ENCODE measurements around the gene RAB44.
"Not testable (repeated sequence)": the region's sequence is repeated elsewhere in the genome, so short reads cannot be mapped to it uniquely, and the experiment has no call there.

RAB44 gene

DNA sequence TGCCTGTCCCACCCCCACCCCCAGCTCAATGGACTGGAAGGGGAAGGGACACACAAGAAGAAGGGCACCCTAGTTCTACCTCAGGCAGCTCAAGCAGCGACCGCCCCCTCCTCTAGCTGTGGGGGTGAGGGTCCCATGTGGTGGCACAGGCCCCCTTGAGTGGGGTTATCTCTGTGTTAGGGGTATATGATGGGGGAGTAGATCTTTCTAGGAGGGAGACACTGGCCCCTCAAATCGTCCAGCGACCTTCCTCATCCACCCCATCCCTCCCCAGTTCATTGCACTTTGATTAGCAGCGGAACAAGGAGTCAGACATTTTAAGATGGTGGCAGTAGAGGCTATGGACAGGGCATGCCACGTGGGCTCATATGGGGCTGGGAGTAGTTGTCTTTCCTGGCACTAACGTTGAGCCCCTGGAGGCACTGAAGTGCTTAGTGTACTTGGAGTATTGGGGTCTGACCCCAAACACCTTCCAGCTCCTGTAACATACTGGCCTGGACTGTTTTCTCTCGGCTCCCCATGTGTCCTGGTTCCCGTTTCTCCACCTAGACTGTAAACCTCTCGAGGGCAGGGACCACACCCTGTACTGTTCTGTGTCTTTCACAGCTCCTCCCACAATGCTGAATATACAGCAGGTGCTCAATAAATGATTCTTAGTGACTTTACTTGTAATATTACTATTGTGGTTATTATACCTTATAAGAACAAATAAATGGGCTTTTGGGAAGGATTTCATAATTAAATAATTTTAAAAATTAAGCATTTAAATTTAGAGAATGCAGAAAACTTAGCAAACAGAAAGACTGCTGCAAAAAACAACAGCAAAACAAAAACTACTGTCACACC, 10.7 kb upstream of the RAB44 start:
- no peak for DNase-seq

DNA sequence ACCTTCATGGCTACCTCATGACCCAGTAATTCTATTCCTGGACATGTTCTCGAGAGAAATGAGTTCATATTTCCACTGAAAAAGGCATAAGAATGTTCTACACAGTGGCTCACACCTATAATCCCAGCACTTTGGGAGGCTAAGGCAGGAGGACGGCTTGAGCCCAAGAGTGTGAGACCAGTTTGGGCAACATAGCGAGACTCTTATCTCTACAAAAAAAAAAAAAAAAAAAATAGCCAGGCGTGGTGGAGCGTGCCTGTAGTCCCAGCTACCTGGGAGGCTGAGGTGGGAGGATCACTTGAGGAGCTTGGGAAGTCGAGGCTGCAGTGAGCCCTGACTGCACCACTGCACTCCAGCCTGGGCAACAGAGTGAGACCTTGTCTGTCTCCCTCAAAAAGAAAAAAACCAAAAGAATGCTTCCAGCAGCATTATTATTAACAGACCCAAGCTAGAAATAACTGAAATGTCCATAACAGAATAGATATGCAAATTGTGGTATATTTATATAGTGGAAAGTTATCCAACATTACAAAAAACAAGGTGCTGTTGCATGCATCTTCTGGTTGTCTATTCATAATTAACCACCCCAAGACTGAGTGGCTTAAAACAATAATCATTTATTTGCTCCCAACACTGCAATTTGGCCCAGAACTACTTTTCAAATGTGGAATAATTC, 9.4 kb upstream of the RAB44 start:
- DNase-seq, result no peak

DNA sequence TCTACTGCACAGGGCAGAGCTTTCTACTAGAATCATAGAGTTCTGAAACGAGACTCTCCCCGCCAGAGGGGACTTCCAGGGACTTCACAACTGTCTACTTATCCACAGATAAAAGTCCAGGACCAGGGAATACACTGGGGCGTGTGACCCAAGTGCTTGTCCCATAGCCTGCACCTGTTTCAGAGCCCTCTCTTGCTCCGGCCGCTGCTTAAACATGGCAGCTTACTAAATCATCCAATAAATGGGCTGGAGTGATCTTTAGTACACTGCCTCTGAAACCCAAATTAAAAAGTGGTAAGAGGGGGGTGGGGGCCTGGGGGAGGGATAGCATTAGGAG, 8.9 kb upstream of the RAB44 start:
- no peak for DNase-seq

DNA sequence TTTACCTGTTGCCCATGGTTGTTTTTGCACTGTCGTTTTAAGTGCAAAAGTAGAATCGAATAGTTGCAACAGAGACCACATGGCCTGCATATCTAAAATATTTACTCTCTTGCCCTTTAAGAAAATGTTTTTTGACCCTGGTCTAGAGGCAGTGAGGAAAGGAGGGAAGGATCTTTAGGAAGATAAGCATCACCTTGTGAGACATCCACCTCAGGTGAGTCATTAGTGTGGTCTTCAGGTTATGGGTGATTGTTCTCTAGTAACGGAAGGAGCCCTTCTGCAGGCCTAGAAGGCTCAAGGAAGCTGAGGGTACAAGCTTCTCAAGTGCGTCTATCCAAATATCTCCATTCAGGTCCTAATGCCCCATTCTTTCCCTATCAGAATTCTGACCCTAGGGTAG, 6.6 kb upstream of the RAB44 start:
- no peak for DNase-seq

DNA sequence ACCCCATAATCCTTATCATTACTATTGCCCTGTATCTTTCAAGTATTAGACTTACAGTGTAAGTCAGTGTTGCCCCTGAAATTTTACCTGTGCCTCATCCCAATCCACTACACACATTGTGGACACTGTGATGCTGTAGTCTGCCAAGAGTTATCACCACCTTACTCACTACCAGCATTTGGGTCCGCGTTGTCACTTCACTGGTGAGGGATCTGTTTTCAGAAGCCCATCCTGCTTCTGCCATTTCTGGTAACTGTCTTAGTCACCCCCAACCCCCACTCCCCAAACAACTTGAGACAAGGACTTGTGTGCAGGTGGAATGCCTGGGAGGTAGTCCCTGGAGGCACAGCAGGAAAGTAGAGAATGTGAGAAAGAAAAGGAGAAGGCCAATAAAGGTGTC, 6.0 kb upstream of the RAB44 start:
- DNase-seq, result no peak

DNA sequence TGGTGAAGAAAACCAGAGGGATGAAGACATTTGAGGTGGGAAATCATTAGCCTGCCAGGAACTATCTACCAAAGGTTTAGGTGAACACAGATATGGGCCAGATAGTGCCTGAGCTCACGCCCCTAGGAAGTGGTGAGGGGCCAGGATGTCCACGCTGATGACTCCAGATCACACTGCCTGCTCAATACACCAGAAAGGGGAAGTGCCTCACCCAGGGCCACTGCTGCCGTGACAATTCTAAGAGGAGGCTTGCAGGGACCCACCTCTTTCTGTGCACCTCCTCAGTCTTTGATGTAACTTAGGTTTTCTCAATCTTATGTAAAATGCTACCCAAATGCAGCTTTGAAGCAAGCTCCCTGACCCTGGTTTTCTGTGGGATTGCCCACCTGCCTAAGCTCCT, 5.4 kb upstream of the RAB44 start:
- DNase-seq, result no peak

DNA sequence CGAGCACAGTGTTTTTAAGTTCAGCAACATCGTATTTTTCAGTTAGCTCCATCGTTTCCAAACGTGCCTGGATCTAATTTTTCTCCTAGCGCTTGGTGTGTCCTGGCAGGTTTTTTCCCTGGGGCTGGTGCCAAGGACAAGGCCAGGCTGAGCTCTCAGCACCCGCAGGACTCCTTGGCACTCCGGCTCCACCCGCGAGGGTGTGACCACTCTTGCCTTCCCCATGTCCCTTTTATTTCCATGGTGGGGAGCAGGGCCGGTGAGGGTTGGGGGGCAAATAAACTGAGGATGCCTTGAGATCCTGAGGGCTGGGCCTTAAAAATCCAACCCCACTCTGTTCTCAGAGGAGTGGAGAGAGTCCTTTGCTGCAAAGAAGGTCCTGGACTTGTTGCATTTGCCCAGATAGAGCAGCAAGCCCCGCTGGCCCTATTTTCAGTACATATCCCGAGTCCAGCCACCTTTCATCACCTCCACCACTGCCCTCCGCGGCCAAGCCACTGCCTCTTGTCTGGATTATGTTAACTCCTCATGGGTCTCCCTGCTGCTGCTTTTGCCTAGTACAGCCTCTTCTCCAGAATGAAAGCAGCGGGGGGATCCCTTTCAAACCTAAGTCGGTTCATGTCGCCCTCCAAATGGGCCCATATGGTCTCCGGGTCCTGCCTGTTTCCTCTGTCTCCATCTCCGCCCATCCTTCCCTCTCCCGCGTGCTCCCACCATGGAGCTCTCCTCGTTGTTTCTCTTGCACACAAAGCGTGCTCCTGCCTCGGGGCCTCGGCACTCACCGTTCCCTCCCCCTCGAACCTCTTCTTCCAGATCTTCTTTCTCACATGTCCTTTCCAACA, 4.5 kb upstream of the RAB44 start:
- no peak for DNase-seq

DNA sequence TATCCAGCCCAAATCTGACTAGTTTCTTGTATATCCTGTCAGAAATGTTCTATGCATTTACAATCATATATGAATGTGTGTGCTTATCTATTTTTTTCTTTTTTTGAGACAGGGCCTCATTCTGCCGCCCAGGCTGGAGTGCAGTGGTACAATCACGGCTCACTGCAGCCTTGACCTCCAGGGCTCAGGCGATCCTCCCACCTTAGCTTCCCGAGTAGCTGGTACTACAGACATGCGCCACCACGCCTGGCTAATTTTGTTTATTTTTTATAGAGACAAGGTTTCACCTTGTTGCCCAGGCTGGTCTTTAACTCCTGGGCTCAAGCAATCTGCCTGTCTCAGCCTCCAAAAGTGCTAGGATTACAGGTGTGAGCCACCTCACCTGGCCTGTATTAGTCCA, 3.0 kb upstream of the RAB44 start:
- DNase-seq, result no peak

DNA sequence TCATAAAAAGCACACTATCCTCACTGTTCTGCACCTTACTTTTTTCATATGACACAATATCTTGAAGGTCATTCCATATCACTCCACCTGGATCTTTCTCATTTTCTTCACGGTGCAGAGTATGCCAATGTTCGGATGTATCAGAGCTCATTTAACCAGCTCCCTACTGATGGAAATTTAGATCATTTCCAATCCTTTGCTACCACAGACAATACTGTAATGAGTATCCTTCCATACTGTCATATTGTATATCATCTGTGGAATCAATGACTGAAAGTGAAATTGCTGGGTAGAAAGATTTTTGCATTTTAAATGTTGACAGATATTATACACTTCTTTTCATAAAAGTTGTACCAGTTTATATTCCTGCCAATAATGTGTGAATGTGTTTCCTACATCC, 2.2 kb upstream of the RAB44 start:
- DNase-seq, result no peak

DNA sequence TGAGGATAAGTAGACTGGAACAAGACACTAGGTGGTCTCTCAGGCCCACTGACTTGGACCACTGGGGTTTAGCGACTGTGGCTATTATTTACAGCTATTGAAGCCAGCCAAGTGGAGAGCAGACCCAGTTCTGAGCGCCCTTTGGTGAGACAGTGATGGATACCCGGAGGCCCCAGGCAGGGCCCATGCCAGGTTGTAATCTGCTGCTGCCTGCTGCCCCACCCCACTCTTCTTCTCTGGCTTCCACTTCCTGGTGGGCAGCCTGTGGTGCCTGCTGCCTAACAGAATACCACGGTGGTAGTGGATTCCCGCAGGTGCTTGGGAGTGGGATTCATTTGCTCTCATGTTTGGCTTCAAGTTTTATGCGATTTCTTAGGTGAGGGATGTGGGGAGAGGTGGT, 570 bp downstream of the RAB44 start:
- DNase-seq, result no peak

DNA sequence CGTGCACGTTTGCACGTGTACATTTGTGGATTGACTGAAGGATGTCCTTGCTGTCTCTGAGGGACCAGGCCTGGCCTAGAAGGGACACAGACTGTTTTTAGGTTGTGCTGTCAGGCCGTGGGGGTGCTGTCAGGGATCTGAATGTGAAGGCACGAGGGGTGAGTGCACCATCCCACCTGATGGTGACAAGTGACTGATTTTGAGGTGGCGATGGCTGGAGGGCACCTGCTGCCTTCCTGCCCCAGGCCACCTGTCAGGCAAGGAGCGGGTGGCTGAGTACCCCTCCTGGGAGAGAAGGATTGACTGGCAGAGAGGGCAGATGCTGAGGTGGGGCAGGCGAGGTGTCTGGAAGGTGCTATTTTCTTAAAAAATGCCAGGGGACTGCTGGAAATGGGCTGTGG, 1.2 kb downstream of the RAB44 start:
- DNase-seq, result no peak

DNA sequence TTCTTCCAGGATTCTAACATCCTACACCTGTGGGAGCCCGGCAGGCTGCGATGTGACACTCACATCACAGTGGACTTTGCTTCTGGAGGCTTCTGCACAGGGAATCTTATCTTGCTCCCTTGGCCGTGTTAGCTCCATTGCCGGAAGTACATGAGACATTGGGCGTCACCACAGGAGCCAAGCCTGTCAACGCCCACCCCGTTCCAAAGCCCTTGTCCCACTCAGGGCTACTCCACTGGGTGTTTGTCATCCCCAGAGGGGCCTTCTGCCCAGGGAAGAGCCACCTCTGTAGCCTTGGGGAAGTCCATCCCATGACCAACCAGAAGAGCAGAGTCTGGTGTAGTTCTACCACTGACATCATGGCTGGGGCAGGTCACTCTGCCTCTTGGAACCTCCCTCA, 1.7 kb downstream of the RAB44 start:
- DNase-seq, result no peak

DNA sequence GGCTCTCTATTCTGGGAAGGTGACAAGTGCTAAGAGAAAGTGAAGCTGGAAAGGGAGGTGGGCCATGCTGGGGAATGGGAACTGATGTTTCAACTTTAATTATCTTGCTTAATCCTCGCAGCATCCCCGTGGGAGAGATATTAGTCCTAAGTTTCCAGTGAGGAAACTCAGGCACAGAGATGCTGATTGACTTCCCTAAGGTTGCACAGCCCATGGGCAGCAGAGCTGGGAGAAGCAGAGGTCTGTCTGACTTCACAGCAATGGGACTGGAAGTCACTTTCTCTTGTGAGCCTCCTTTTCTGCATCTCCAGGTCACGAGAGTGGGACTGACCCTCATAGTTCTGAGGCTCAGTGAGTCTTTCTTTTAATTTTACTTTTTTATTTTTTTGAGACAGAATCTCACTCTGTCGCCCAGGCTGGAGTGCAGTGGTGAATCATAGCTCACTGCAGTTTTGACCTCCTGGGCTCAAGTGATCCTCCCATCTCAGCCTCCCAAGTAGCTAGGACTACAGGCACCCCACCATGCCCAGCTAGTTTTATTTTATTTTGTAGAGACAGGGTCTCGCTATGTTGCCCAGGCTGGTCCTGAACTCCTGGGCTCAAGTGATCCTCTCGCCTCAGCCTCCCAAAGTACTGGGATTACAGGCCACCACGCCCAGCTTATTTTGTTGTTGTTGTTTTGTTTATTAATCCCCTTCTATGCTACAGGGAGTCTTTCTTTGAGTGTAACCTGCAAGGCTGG, 2.6 kb downstream of the RAB44 start:
- DNase-seq, result no peak

DNA sequence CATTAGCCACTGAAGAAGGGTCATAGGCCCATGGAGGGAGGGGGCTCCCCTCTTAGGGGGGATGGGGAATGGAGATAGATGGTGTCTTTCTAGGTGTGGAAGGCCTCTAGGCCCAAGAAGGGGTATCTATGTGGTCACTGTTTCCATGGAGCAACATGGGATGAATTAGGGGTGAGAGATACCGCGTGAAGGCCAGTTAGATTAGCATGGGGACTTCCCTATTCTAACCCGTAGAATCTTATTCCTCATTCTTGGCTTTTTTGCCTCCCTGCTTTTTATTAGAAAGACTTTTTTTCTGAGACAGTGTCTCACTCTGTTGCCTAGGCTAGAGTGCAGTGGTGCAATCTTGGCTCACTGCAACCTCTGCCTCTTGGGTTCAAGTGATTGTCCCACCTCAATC, 3.2 kb downstream of the RAB44 start:
- DNase-seq, result no peak

DNA sequence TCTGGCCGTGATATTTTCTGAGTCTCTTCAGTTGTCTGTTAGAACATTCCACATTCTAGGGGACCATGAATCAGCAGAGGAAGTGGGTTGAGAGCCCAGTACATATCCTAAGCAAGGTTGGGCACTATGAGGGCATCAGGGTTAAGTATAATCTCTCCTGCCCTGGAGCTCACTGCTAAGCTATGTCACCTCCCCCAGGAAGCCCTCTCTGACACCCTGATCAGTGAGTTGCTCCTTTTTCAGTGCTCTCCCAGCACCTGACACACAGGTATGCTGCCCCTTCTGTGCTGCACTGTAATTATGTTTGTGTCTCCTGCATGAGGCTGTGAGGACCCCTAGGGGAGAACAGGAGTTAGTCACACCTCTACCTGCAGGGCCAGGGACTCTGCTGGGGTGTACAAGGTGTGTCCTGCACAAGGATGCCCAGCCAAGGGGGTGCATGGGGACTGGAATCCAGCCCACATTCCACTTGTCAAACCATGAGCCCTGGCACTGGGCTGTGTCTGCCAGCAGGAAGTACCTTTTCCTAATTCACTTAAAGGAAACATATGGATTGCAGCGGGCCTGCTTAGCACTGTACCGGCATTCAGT, 3.9 kb downstream of the RAB44 start:
- DNase-seq, result no peak

DNA sequence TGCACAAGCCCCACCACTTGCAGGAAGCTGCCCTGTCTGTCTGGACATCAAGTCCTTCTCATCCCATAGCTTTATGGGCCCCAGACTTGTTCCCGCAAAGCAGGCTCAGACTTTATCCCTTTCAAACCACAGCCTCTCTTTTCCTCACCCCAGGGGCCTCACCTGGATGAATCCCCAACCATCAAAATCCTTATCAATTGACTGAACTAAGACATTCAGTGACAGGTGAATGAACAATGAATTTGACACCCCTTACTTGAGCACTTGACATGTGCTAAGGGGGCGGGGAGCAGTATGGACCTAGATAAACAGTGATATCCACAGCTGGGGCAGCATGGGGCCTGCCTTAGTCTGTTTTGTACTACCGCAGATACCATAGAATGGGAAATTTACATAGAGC, 5.0 kb downstream of the RAB44 start:
- no peak for DNase-seq

DNA sequence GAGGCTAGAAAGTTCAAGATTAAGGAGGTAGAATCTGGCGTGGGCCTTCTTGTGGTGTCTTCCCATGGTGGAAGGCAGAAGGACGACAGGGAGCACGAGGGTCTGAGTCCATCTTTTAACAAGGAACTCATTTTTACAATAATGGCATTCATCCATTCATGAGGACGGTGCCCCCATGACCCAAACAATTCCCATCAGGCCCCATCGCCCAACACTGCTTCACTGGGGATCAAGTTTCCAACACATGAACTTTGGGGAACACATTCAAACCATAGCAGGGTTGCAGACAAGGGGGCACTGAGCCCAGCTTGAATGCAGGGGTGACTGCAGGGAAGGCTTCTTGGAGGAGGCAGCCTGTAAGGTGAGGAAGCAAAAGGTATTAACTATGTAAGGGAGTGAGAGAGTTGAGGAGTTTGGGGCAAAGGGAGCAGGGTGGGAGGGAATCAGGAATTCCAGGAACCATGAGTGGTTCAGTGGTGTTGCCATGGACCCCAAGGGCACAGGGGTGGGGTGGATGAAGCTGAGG, 5.5 kb downstream of the RAB44 start:
- DNase-seq, result no peak

DNA sequence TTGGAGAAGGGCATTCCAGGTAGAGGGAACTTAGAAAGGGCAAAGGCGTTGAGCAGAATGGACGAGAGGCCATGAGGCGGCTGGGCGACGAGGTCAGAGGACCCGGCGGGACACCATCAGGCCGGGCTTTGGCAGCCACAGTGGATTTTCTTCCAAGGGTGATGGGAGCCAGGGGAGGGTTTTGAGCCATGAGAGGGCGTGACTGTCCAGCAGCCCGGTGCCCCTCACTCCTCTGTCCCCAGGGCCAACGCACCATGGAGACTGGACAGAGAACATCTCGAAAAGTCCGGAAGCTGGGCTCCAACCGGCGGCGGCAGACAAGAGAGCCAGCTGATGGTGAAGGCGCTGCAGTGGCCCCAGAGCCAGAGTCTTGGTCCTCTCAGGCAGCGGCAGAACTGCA, 6.4 kb downstream of the RAB44 start:
- no peak for DNase-seq

DNA sequence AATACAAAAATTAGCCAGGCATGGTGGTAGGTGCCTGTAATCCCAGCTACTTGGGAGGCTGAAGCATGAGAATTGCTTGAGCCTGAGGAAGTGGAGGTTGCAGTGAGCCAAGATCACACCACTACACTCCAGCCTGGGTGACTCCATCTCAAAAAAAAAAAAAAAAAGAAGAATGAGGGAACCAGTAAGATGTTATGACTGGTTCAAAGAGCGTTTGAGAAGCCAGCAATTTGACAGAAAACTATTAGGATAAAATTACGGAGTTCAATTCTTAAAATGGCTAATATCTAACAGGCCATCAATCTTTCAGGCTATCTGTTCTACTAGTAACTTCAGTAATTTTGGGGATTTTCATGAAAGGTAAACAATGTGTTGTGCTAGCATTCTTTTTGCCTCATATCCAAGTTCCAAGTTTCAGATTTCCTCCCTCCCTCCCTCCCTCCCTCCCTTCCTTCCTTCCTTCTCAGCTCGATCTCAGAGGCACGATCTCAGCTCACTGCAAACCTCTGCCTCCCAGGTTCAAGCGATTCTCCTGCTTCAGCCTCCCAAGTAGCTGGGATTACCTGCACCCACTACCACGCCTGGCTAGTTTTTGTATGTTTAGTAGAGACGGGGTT, 7.4 kb downstream of the RAB44 start:
- not testable (repeated sequence) for DNase-seq

DNA sequence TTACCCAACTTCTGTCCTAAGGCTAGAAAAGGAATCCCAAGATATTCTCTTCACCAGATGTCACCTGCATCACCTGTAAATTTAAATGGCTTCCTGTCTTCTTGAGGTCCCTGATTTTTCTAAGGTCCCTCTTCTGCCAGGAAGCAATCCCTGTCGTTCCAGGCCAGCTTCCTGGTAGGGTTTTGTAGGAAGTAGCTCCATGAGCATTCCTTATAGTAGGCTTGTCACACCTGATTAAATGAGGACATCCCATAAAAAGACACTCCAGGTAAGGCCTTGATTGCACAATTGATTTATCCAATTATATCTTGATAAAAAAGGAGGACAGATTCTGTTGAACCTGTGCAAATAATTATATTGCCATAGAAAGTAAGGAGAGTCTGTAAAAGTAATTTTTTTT, 8.7 kb downstream of the RAB44 start:
- DNase-seq, result no peak

DNA sequence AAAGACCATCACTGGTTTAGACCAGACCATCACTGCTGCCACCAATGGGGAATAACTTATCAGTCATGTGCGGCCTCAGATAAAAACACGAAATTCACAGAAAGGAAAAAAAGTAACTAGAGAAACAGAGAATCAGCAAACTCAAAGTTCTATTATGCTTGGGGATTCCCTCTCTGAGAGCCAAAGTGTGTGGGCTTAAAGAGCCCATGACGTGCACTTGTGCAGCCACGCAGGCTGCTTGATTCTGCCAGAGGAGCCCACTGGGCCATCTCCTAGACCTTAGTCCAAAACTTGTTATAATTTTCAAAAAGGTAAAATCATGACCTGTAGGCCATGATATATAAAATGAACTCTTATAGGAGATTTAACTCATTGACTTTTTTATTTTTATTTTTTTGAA, 15.2 kb downstream of the RAB44 start:
- no peak for DNase-seq

DNA sequence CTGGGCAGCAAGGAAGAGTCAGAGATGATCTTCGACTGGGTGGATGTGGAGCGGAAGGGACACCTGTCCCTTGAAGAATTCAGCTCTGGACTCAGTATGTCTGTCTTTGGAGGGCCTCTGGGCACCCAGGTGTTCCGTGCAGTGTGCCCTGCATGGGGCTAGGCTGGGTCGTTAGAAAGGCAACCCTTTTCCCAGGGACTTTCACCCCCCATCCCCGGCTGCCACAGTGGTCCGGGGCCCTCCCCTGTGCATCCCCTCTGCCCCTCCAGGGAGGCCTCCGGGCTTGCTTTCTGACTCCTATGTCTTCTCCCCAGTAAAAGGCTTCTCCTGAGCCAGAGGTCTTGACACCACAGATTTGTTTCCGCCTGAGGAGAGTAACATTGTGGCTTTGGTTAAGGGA, 16.2 kb downstream of the RAB44 start:
- no peak for DNase-seq
